BLaER1 (cell line): ENCODE data around the gene DBP.
"Not testable (repeated sequence)": the region's sequence is repeated elsewhere in the genome, so short reads cannot be mapped to it uniquely, and the experiment has no call there.

ENCODE experiments used
- H3K27ac ChIP-seq: shearing (Covaris generic); formaldehyde crosslinking; 2 replicates; pipeline ENCODE4 v1.8.1; 2022
- H3K27me3 ChIP-seq: shearing (Covaris generic); formaldehyde crosslinking; 2 replicates; pipeline ENCODE4 v1.8.1; 2022
- H3K36me3 ChIP-seq: shearing (Covaris generic); formaldehyde crosslinking; 2 replicates; pipeline ENCODE4 v1.8.1; 2022
- H3K4me1 ChIP-seq: shearing (Covaris generic); formaldehyde crosslinking; 2 replicates; pipeline ENCODE4 v1.8.1; 2022
- H3K4me2 ChIP-seq: shearing (Covaris generic); formaldehyde crosslinking; 2 replicates; pipeline ENCODE4 v1.8.1; 2022
- H3K4me3 ChIP-seq: shearing (Covaris generic); formaldehyde crosslinking; 2 replicates; pipeline ENCODE4 v1.8.1; 2022
- H3K9ac ChIP-seq: shearing (Covaris generic); formaldehyde crosslinking; 2 replicates; pipeline ENCODE4 v1.8.1; 2022
- H3K9me3 ChIP-seq: shearing (Covaris generic); formaldehyde crosslinking; 2 replicates; pipeline ENCODE4 v1.8.1; 2022
- H4K20me1 ChIP-seq: shearing (Covaris generic); formaldehyde crosslinking; 2 replicates; pipeline ENCODE4 v1.8.1; 2022
- Cebpa-rat ChIP-seq: shearing (Covaris generic); IDR thresholded peaks from 2 replicates; pipeline ENCODE4 v1.8.1; 2022

DBP gene

GRCh38 chr19:48635966-48636858 lies 967 bp downstream of the DBP start:
- peak overlapping the region; percentile 88 for H3K9ac ChIP-seq
- no peaks in the 10 kb centered on the region for H3K9me3 ChIP-seq
- peak overlapping the region; percentile 100 for H3K4me2 ChIP-seq

DNA sequence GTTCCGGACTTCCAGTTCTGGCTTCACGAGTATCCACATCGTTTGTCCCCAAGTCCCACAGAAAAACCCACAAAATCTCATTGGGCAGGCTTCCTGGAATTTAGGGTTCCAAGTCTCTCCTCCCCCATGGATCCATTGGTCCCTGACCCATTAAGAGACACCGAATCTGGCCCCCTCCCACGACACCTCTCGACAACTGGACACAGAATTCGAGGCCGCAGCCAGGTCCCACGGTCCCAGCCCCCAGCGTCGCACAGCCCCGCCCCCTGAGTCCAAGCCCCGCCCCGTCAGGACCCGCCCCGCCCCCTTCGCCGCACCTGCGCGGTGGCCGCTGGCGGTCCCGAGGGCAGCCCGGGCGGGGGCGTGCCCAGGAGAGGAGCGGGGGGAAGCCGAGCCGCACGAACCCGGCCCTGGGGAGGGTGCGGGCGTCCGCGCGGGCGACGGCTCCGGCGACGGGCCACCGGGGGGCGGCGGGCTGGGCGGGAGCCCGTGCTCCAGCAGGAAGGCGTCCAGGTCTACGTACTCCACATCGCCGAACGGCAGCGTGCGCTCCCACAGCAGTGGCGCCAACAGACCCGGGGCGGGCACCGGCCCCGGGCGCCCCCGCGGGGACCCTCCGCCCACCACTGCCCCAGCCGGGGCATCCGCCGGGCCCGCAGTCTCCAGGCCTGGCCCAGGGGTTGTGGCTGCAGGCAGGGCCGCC lies 1.8 kb downstream of the DBP start:
- H3K4me2 ChIP-seq: peak overlapping the region; percentile 100
- H4K20me1 ChIP-seq: peaks cover 21% of the 10 kb centered on the region
- no peaks in the 10 kb centered on the region for H3K27me3 ChIP-seq
- H3K4me3 ChIP-seq: peak overlapping the region; percentile 89
- H3K9ac ChIP-seq: peak overlapping the region; percentile 88
- peak overlapping the region; percentile 94 for H3K27ac ChIP-seq
- TF ChIP-seq Cebpa-rat: no peak
- peaks cover 30% of the 10 kb centered on the region for H3K36me3 ChIP-seq
- no peaks in the 10 kb centered on the region for H3K9me3 ChIP-seq
- H3K4me1 ChIP-seq: peaks cover 61% of the 10 kb centered on the region

More at GRCh38 chr19:48635966-48636858, 967 bp downstream of the DBP start:
- Histone ChIP-seq H3K36me3 (peaks cover 22% of the 10 kb centered on the region), H4K20me1 (peaks cover 13% of the 10 kb centered on the region), H3K4me1 (peaks cover 53% of the 10 kb centered on the region), H3K27ac (peak overlapping the region; percentile 94), H3K27me3 (no peaks in the 10 kb centered on the region), H3K4me3 (peak overlapping the region; percentile 89)
- no peak for TF ChIP-seq Cebpa-rat

GRCh38 chr19:48634424-48635262 lies 2.5 kb downstream of the DBP start:
- peak overlapping the region; percentile 100 for H3K4me2 ChIP-seq
- peaks cover 38% of the 10 kb centered on the region for H3K36me3 ChIP-seq
- peak overlapping the region; percentile 89 for H3K4me3 ChIP-seq
- TF ChIP-seq Cebpa-rat: no peak
- H3K27ac ChIP-seq: peak overlapping the region; percentile 94
- no peaks in the 10 kb centered on the region for H3K27me3 ChIP-seq
- H3K9me3 ChIP-seq: no peaks in the 10 kb centered on the region
- H4K20me1 ChIP-seq: peaks cover 28% of the 10 kb centered on the region
- H3K9ac ChIP-seq: peak overlapping the region; percentile 83
- H3K4me1 ChIP-seq: peaks cover 69% of the 10 kb centered on the region

- Histone ChIP-seq H3K9me3 (no peaks in the 10 kb centered on the region), H3K4me3 (peak overlapping the region; percentile 89), H3K4me2 (peak overlapping the region; percentile 100), H3K27me3 (no peaks in the 10 kb centered on the region), H3K4me1 (peaks cover 66% of the 10 kb centered on the region), H3K9ac (peak overlapping the region; percentile 83), H4K20me1 (peaks cover 33% of the 10 kb centered on the region), H3K27ac (peak overlapping the region; percentile 94), H3K36me3 (peaks cover 45% of the 10 kb centered on the region)
- no peak for TF ChIP-seq Cebpa-rat
Measured at GRCh38 chr19:48634036-48634342, 3.2 kb downstream of the DBP start.

DNA sequence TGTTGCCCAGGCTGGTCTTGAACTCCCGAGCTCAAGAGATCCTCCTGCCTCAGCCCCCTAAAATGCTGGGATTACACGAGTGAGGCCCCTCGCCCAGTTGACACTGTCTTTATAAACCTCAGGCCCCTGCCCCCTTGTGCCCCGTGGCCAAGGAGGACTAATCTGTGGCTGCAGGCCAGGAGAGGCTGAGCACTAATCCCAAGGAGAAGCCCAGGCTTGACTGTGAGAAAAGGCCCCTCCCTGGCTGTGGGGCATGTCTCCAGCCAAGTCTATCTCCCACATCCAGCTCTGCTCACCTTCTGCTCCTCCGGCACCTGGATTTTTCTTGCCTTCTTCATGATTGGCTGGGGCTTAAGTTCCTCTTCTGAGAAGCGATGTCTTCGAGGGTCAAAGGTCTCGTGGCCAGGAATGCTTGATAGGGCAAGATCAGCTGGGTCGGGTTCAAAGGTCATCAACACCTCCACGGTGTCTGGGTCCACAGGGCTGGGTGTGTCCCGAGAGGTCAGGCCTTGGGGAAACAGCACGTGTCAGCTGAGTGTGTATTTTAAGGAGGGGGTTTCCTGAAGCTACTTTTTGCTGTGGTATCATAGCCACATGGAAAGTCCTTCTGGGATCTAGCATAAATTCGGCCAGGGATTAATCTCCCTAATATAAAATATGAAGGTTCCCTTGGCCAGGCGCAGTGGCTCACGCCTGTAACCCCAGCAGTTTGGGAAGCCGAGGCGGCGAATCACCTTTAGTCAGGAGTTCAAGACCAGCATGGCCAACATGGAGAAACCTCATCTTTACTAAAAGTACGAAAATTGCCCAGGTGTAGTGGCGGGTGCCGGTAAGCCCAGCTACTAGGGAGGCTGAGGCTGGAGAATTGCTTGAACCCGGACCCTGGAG lies 3.8 kb downstream of the DBP start:
- Histone ChIP-seq H3K27ac (peak overlapping the region; percentile 94), H3K36me3 (peaks cover 51% of the 10 kb centered on the region), H3K4me3 (peak overlapping the region; percentile 89)

GRCh38 chr19:48632692-48633147 lies 4.5 kb downstream of the DBP start:
- Histone ChIP-seq H3K9ac (peak overlapping the region; percentile 83), H3K27me3 (no peaks in the 10 kb centered on the region), H3K36me3 (peaks cover 57% of the 10 kb centered on the region), H3K9me3 (no peaks in the 10 kb centered on the region), H3K27ac (peak overlapping the region; percentile 94), H4K20me1 (peaks cover 33% of the 10 kb centered on the region), H3K4me2 (peak overlapping the region; percentile 100), H3K4me1 (peaks cover 59% of the 10 kb centered on the region), H3K4me3 (peak overlapping the region; percentile 89)
- TF ChIP-seq Cebpa-rat: no peak

More for the DNA sequence above, 3.8 kb downstream of the DBP start:
- Histone ChIP-seq H3K4me2 (peak overlapping the region; percentile 100), H3K9ac (peak overlapping the region; percentile 83), H3K9me3 (no peaks in the 10 kb centered on the region), H3K27me3 (no peaks in the 10 kb centered on the region), H3K4me1 (peaks cover 60% of the 10 kb centered on the region), H4K20me1 (peaks cover 33% of the 10 kb centered on the region)
- TF ChIP-seq Cebpa-rat: no peak

GRCh38 chr19:48632286-48632685 lies 4.9 kb downstream of the DBP start:
- Histone ChIP-seq H3K4me1 (peaks cover 59% of the 10 kb centered on the region), H3K27ac (peak overlapping the region; percentile 94), H3K4me2 (peak overlapping the region; percentile 100), H4K20me1 (peaks cover 33% of the 10 kb centered on the region), H3K36me3 (peaks cover 62% of the 10 kb centered on the region), H3K9ac (peak overlapping the region; percentile 83; the same call in 1 of the 2 replicates), H3K4me3 (peak overlapping the region; percentile 89; the same call in 1 of the 2 replicates)
- H3K27me3 ChIP-seq, H3K9me3 ChIP-seq: not testable (repeated sequence)

- Histone ChIP-seq H3K9ac (peak overlapping the region; percentile 66; the same call in 1 of the 2 replicates), H3K27me3 (no peaks in the 10 kb centered on the region), H3K4me3 (peak overlapping the region; percentile 27; the same call in 1 of the 2 replicates), H4K20me1 (peaks cover 27% of the 10 kb centered on the region), H3K4me2 (peak overlapping the region; percentile 100), H3K9me3 (no peaks in the 10 kb centered on the region), H3K27ac (peak overlapping the region; percentile 63), H3K4me1 (peaks cover 59% of the 10 kb centered on the region), H3K36me3 (peaks cover 68% of the 10 kb centered on the region)
- TF ChIP-seq Cebpa-rat: no peak
Measured at GRCh38 chr19:48631225-48631624, 6.0 kb downstream of the DBP start.
